SU-DHL-6 (cell line): ENCODE data around the gene LHX3.
"Not testable (repeated sequence)": the region's sequence is repeated elsewhere in the genome, so short reads cannot be mapped to it uniquely, and the experiment has no call there.

ENCODE experiments used
- H2AFZ ChIP-seq: fragments of 200-600 bp; sonication (generic); 2 replicates; pipeline ENCODE4 v1.6.1; 2014; ENCODE audit warnings: low read depth, mild to moderate bottlenecking, moderate library complexity, mixed read lengths, antibody characterized with exemption, low read length; ENCODE audit not compliant: severe bottlenecking
- H3F3A ChIP-seq: fragments of 200-600 bp; shearing (Covaris generic); 2 replicates; pipeline ENCODE4 v1.6.0; 2016; ENCODE audit warnings: antibody characterized with exemption, mild to moderate bottlenecking; ENCODE audit not compliant: insufficient read depth
- H3K27ac ChIP-seq: fragments of 200-600 bp; sonication (generic); 2 replicates; pipeline ENCODE4 v1.5.1; 2016; ENCODE audit warnings: low read depth, mild to moderate bottlenecking, low read length, moderate library complexity, mixed read lengths
- H3K27me3 ChIP-seq: fragments of 200-600 bp; sonication (generic), shearing (Covaris generic); 2 replicates; pipeline ENCODE4 v1.6.0; 2014; ENCODE audit warnings: mild to moderate bottlenecking, low read length
- H3K36me3 ChIP-seq: fragments of 200-600 bp; sonication (generic); 2 replicates; pipeline ENCODE4 v1.6.1; 2014; ENCODE audit warnings: mild to moderate bottlenecking, low read length, mixed read lengths
- H3K4me2 ChIP-seq: fragments of 300-600, 200-600 bp; shearing (Covaris generic), sonication (generic); 2 replicates; pipeline ENCODE4 v1.6.0; 2014; ENCODE audit warnings: low read length, low read depth, mild to moderate bottlenecking; ENCODE audit not compliant: poor library complexity, severe bottlenecking
- H3K4me3 ChIP-seq: fragments of 200-600 bp; sonication (generic); 2 replicates; pipeline ENCODE4 v1.5.1; 2014; ENCODE audit warnings: antibody characterized with exemption, low read length, mild to moderate bottlenecking, mixed read lengths; ENCODE audit not compliant: insufficient read depth, poor library complexity, severe bottlenecking
- H3K79me2 ChIP-seq: fragments of 200-600 bp; sonication (generic); 2 replicates; pipeline ENCODE4 v1.6.1; 2014; ENCODE audit warnings: mild to moderate bottlenecking, low read length, moderate library complexity; ENCODE audit not compliant: insufficient read depth
- H3K9ac ChIP-seq: fragments of 200-600 bp; sonication (generic); 2 replicates; pipeline ENCODE4 v1.7.0; 2014; ENCODE audit warnings: mild to moderate bottlenecking, low read length
- H3K9me2 ChIP-seq: fragments of 200-600 bp; sonication (generic); replicated peaks from 2 replicates; pipeline ENCODE4 v1.6.1; 2014; ENCODE audit warnings: low read length; ENCODE audit not compliant: insufficient read depth
- H3K9me3 ChIP-seq: fragments of 200-600 bp; sonication (generic); 2 replicates; pipeline ENCODE4 v1.6.1; 2014; ENCODE audit warnings: low read length, mixed read lengths; ENCODE audit not compliant: insufficient read depth
- H4K20me1 ChIP-seq: fragments of 200-600 bp; sonication (generic); 2 replicates; pipeline ENCODE4 v1.6.1; 2014; ENCODE audit warnings: low read depth, mild to moderate bottlenecking, antibody characterized with exemption, low read length, moderate library complexity, mixed read lengths
- EZH2phosphoT487 ChIP-seq: fragments of 200-600 bp; sonication (generic), shearing (Covaris generic); conservative IDR thresholded peaks from 2 replicates; pipeline ENCODE4 v1.6.1; 2018; ENCODE audit warnings: mild to moderate bottlenecking, antibody characterized with exemption, low read length, moderate library complexity, mixed read lengths
- TF ChIP-seq, protein P1 (sequence below): fragments of 200-600 bp; sonication (generic); IDR thresholded peaks from one replicate; pipeline ENCODE4 v1.5.1; 2017; ENCODE audit warnings: antibody characterized with exemption, mild to moderate bottlenecking, low read length, moderate library complexity; ENCODE audit not compliant: insufficient read depth, poor library complexity, severe bottlenecking

LHX3 gene

DNA sequence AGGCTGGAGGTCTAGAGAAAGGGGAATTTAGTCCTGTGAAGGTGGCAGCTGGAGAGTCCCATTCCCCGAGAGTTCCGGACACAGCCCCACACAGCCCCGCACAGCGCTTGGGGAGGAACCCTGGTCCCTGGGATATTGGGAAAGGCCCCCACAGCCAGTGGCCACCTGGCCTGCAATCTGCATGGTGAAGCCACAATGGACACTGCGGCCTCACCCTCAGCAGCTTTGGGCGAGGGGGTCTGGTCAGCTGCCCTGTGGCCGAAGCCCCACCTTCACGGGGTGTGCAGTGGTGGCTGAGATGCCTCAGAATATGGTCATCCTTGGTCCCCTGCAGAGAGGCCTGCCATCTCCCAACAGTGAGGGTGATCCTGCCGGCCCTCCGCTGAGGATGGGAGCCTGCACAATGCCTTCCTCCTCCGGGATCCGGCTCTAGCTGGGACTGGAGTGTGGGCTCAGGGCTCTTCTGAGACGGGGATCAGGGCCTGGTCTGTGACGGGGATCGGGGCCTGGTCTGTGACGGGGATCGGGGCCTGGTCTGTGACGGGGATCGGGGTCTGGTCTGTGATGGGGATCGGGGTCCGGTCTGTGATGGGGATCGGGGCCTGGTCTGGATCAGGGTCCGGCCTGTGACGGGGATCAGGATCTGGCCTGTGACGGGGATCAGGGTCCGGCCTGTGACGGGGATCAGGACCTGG lies 52.9 kb downstream of the LHX3 start:
- no peak overlapping the region for H3K27ac ChIP-seq
- no peak overlapping the region for H3K4me2 ChIP-seq
- no peak overlapping the region for H2AFZ ChIP-seq

DNA sequence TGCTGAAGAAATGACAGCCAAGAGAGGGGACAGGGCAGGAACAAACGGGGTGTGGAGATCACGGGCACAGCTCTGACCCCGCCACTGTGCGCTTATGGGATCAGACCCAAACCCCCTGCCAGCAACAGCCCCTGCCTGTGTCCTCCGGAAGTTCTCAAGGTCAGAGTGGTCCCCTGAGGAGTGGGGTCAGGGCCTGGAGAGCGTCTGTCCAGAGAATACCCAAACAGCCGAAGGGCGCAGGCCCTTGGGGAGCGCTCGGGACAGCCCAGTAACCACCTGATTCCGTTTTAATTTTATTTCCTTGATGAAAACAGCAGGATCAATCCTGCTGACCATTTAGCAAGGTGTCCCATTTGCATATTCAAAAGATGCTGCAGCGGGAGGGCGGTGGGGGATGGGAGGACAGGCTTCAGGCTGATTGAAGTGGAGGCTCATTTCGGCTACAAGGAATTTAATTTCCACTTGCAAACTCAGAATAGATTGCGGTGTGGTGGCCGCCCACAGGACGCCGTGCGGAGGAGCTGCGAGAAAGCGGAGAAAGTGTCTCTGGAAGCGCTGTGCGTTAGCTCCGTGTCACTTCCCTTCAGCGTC lies 53.6 kb downstream of the LHX3 start:
- H3K9me3 ChIP-seq, result no peaks in the 10 kb centered on the region
- no peak overlapping the region for H3K4me3 ChIP-seq
- no peak overlapping the region for H3K9ac ChIP-seq
- no peak overlapping the region for H2AFZ ChIP-seq
- H3K4me2 ChIP-seq, result no peak overlapping the region
- H3K9me2 ChIP-seq, result no peaks in the 10 kb centered on the region
- no peak overlapping the region for H3K27ac ChIP-seq
- no peaks in the 10 kb centered on the region for H3K79me2 ChIP-seq
- H3K27me3 ChIP-seq, result no peaks in the 10 kb centered on the region
- no peaks in the 10 kb centered on the region for H3F3A ChIP-seq
- no peaks in the 10 kb centered on the region for H4K20me1 ChIP-seq
- TF ChIP-seq, protein P1, sequence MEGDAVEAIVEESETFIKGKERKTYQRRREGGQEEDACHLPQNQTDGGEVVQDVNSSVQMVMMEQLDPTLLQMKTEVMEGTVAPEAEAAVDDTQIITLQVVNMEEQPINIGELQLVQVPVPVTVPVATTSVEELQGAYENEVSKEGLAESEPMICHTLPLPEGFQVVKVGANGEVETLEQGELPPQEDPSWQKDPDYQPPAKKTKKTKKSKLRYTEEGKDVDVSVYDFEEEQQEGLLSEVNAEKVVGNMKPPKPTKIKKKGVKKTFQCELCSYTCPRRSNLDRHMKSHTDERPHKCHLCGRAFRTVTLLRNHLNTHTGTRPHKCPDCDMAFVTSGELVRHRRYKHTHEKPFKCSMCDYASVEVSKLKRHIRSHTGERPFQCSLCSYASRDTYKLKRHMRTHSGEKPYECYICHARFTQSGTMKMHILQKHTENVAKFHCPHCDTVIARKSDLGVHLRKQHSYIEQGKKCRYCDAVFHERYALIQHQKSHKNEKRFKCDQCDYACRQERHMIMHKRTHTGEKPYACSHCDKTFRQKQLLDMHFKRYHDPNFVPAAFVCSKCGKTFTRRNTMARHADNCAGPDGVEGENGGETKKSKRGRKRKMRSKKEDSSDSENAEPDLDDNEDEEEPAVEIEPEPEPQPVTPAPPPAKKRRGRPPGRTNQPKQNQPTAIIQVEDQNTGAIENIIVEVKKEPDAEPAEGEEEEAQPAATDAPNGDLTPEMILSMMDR, result no peak
- TF ChIP-seq EZH2phosphoT487, result no peak
- H3K36me3 ChIP-seq, result no peaks in the 10 kb centered on the region

More for the DNA sequence above, 52.9 kb downstream of the LHX3 start:
- H3K9me3 ChIP-seq, result no peaks in the 10 kb centered on the region
- TF ChIP-seq, protein P1, result no peak
- TF ChIP-seq EZH2phosphoT487, result no peak
- no peak overlapping the region for H3K9ac ChIP-seq
- H3K27me3 ChIP-seq, result no peaks in the 10 kb centered on the region
- H3K79me2 ChIP-seq, result no peaks in the 10 kb centered on the region
- H3K4me3 ChIP-seq, result no peak overlapping the region
- H4K20me1 ChIP-seq, result no peaks in the 10 kb centered on the region
- H3K36me3 ChIP-seq, result no peaks in the 10 kb centered on the region
- H3F3A ChIP-seq, result no peaks in the 10 kb centered on the region
- H3K9me2 ChIP-seq, result no peaks in the 10 kb centered on the region

DNA sequence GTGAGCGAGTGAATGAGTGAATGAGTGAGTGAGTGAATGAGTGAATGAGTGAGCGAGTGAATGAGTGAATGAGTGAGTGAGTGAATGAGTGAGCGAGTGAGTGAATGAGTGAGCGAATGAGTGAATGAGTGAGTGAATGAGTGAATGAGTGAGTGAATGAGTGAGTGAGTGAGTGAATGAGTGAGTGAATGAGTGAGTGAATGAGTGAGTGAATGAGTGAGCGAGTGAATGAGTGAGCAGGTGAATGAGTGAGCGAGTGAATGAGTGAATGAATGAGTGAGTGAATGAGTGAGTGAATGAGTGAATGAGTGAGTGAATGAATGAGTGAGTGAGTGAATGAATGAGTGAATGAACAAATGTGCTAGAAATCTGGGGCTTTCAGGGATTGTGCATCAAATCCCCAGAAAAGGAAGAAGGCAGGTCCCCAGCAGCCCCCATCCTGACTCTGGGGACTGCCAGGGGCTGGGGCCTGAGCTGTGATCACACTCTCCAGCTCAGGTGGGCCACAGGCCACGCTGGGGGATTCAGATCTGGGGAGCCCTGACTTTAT lies 54.2 kb downstream of the LHX3 start:
- not testable (repeated sequence) for H3K79me2 ChIP-seq, H3K4me2 ChIP-seq, H3K4me3 ChIP-seq, H3F3A ChIP-seq, H3K27me3 ChIP-seq, H3K9me3 ChIP-seq, H4K20me1 ChIP-seq, H3K36me3 ChIP-seq, H3K9me2 ChIP-seq, H3K9ac ChIP-seq, H3K27ac ChIP-seq, H2AFZ ChIP-seq

DNA sequence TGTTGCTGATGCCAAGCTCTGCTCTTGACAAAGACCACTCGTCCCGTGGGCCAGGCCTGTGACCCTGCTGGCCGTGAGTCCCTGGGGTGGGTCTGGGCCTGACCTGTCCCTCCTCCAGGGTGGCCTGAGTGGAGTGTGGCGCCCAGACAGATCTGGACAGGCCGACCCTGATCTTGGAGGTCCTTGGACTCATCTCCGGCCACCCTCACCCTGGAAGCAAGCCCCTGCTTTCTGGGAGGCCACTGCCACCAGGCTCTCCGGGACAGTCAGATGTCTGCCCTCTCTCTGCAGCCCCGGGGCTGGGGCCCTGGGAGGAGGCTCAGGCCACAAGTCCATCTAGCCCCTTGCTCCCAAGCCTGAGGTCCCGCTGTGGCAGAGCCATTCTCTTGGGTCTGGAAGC lies 55.1 kb downstream of the LHX3 start:
- TF ChIP-seq, protein P1, result no peak
- no peak for TF ChIP-seq EZH2phosphoT487
- Histone ChIP-seq H3K27me3 (no peaks in the 10 kb centered on the region), H3F3A (no peaks in the 10 kb centered on the region), H3K79me2 (no peaks in the 10 kb centered on the region), H3K36me3 (no peaks in the 10 kb centered on the region), H4K20me1 (no peaks in the 10 kb centered on the region), H3K27ac (no peak overlapping the region), H3K9me2 (no peaks in the 10 kb centered on the region), H3K9ac (no peak overlapping the region), H3K4me2 (no peak overlapping the region), H3K4me3 (no peak overlapping the region), H2AFZ (no peak overlapping the region), H3K9me3 (no peaks in the 10 kb centered on the region)
